ENCODE data around the gene PALLD. TPM values are rescaled to one million over a fixed set of nuclear protein-coding genes. Genes with fewer than 3 reads are reported as not detected.

PALLD gene
- total and polyA plus RNA-seq, 12 donors, result 169 to 1,537 (median 667) TPM

DNA sequence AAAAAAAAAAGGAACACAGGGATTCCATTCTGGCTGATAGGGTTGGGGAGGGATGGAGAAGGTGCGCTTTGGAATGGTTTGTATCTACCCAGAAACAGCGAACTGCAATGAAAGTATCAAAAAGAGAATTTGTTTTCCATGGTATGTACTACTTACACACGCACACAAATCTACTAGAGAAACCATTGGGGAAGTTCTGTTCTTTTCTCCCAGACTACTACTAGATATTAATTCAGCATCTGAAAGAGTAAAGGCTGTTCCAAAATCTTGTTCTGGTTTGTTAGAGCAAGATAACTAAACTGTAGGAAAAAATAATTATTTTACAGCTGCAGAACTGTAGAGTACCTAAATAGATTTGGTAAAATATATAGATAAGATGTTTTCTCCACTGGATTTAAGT is 394.8 kb downstream of the PALLD start:
- intact Hi-C loops (cut with DNase I), result loop anchor here in 1 of 10 donors (10.0 kb wide), 1 partner anchor 307 kb away; no protein-coding TSS in a partner anchor
- H3K27ac ChIP-seq, result peak overlapping the region in 4 of 10 donors; percentile 6 to 36 (median 22)

DNA sequence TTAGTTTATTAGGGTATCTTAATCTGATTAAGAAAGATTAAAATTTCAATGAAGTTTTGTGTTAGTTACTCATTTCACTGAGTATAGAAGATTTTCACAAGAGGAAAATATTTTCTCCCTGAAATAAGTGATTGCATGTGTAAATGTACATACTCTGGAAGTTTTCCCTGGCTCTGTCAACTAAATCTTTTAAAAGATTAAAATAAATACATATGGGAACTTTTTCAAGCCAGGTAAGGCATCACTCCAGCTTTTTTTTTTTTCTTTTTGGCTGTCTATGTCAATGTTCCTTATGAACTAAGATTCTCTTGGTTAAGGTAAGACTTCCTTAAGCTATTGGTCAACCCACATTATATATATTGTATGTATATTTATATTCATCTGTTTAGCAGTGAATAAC is 395.6 kb downstream of the PALLD start:
- H3K4me1 ChIP-seq, result peaks cover 0 to 36% (median 13%) of the 10 kb centered on the region in 9 donors
- H3K27ac ChIP-seq, result peak overlapping the region in 3 of 10 donors; percentile 7 to 33 (median 22)
- ATAC-seq (no peak), DNase-seq (no peak)
- H3K27me3 ChIP-seq, result no peaks in the 10 kb centered on the region
- peaks cover 0 to 87% (median 58%) of the 10 kb centered on the region in 9 donors for H3K36me3 ChIP-seq
- no peak overlapping the region for H3K4me3 ChIP-seq
- TF ChIP-seq, protein P1, sequence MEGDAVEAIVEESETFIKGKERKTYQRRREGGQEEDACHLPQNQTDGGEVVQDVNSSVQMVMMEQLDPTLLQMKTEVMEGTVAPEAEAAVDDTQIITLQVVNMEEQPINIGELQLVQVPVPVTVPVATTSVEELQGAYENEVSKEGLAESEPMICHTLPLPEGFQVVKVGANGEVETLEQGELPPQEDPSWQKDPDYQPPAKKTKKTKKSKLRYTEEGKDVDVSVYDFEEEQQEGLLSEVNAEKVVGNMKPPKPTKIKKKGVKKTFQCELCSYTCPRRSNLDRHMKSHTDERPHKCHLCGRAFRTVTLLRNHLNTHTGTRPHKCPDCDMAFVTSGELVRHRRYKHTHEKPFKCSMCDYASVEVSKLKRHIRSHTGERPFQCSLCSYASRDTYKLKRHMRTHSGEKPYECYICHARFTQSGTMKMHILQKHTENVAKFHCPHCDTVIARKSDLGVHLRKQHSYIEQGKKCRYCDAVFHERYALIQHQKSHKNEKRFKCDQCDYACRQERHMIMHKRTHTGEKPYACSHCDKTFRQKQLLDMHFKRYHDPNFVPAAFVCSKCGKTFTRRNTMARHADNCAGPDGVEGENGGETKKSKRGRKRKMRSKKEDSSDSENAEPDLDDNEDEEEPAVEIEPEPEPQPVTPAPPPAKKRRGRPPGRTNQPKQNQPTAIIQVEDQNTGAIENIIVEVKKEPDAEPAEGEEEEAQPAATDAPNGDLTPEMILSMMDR (IDR thresholded peaks at IDR 0.05), result no peak
- intact Hi-C loops (cut with DNase I), result loop anchor here in 1 of 10 donors (10.0 kb wide), 1 partner anchor 308 kb away; no protein-coding TSS in a partner anchor
- no peaks in the 10 kb centered on the region for H3K9me3 ChIP-seq

More for the DNA sequence above, 394.8 kb downstream of the PALLD start:
- peaks cover 0 to 79% (median 50%) of the 10 kb centered on the region in 9 donors for H3K36me3 ChIP-seq
- DNase-seq (no peak), ATAC-seq (no peak)
- WGBS, 2 donors, result 90 to 93% methylated on average over 3 of the region's 3 CpGs
- no peaks in the 10 kb centered on the region for H3K27me3 ChIP-seq
- no peak overlapping the region for H3K4me3 ChIP-seq
- peaks cover 2 to 44% (median 20%) of the 10 kb centered on the region in 9 donors for H3K4me1 ChIP-seq
- no peaks in the 10 kb centered on the region for H3K9me3 ChIP-seq
- TF ChIP-seq, protein P1 (IDR thresholded peaks at IDR 0.05), result no peak

DNA sequence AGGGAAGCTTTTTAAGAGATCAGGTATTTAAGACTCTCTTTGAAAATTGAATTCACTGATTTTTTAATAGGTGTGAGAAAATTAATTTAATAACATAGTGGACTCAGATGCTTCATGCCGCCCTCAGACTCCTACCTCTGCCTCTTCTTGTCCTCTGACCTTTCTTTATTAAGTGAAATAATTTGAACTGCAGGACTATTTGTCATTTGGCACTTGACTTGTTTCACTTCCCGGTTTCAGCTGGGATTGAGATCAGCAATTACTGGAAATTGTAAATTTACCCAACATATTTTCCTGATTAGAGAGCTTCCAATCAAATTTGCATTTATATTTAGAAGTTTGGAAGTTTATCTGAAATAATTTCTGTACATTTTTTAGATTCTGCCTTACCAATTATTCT is 396.4 kb downstream of the PALLD start:
- DNase-seq (no peak), ATAC-seq (no peak)
- no peak overlapping the region for H3K4me3 ChIP-seq
- H3K4me1 ChIP-seq, result peaks cover 0 to 29% (median 7%) of the 10 kb centered on the region in 9 donors
- 75 to 78% methylated on average over 2 of the region's 2 CpGs for WGBS, 2 donors
- H3K27me3 ChIP-seq, result no peaks in the 10 kb centered on the region
- H3K9me3 ChIP-seq, result no peaks in the 10 kb centered on the region
- peak overlapping the region in 1 of 10 donors; percentile 57 for H3K27ac ChIP-seq
- H3K36me3 ChIP-seq, result peaks cover 0 to 93% (median 63%) of the 10 kb centered on the region in 9 donors
- TF ChIP-seq, protein P1 (IDR thresholded peaks at IDR 0.05), result no peak
- intact Hi-C loops (cut with DNase I), result loop anchor here in 1 of 10 donors (10.0 kb wide), 1 partner anchor 308 kb away; no protein-coding TSS in a partner anchor

DNA sequence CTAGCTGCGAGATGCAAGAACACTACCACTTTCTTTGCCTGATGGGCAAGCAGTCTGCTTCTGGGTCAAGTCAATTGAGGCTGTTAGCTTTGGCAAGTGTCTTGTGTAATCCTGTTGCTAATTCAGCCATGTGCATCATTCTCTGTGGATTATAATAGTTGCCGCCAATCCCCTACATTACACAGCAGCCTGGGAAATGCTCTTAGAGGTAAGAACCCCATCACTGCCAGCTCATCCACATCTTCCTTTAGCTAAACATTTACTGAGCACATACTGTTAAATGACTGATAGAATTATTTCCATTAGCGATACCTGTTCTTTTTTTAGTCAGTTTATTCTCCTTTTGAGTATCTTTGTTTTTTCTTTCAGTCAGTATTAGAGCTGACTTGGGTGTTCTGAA is 397.0 kb downstream of the PALLD start:
- Histone ChIP-seq H3K36me3 (peaks cover 0 to 97% (median 68%) of the 10 kb centered on the region in 9 donors), H3K9me3 (no peaks in the 10 kb centered on the region), H3K27ac (peak overlapping the region in 1 of 10 donors; percentile 57), H3K4me1 (peaks cover 0 to 23% (median 7%) of the 10 kb centered on the region in 9 donors), H3K27me3 (no peaks in the 10 kb centered on the region), H3K4me3 (no peak overlapping the region)
- ATAC-seq (peak in 3 of 8 donors; percentile 26 to 43 (median 30)), DNase-seq (no peak)
- WGBS, 2 donors, result 85 to 91% methylated on average over 3 of the region's 3 CpGs
- TF ChIP-seq, protein P1 (IDR thresholded peaks at IDR 0.05), result no peak
- intact Hi-C loops (cut with DNase I), result loop anchor here in 1 of 10 donors (10.0 kb wide), 1 partner anchor 309 kb away; no protein-coding TSS in a partner anchor
